Ectodermal cell (in vitro differentiated cells): Measurements from ENCODE around the gene ORAI3.

Experiments
- H3K27ac ChIP-seq: 2 replicates; pipeline ENCODE4 v1.7.0; 2013; ENCODE audit warnings: mild to moderate bottlenecking, low read depth, low read length; ENCODE audit not compliant: insufficient read depth, poor library complexity, severe bottlenecking
- H3K27me3 ChIP-seq: 2 replicates; pipeline ENCODE4 v1.7.0; 2013; ENCODE audit warnings: mild to moderate bottlenecking, low read length; ENCODE audit not compliant: insufficient read depth, control insufficient read depth, poor library complexity, severe bottlenecking
- H3K36me3 ChIP-seq: one replicate; pipeline ENCODE4 v1.7.0; 2013; ENCODE audit warnings: low read length; ENCODE audit not compliant: control insufficient read depth, insufficient read depth
- H3K4me1 ChIP-seq: one replicate; pipeline ENCODE4 v1.7.0; 2013; ENCODE audit warnings: low read length; ENCODE audit not compliant: control insufficient read depth, insufficient read depth
- H3K4me3 ChIP-seq: 2 replicates; pipeline ENCODE4 v1.7.0; 2013; ENCODE audit warnings: low read depth, low read length, control low read depth; ENCODE audit not compliant: insufficient read depth
- H3K9me3 ChIP-seq: 2 replicates; pipeline ENCODE4 v1.7.0; 2013; ENCODE audit warnings: mild to moderate bottlenecking, low read length, moderate library complexity; ENCODE audit not compliant: control insufficient read depth
- WGBS, 2 experiments: methylation state at CpG; one replicate each; pipeline ENCODE4 v1.1.7; 2013; ENCODE audit warnings: missing lambda C conversion rate in 2 of 2; 5-methylcytosine and 5-hydroxymethylcytosine counted together

The ORAI3 gene

GRCh38 chr16:31001507-31002249 is 52.8 kb downstream of the ORAI3 start:
- Histone ChIP-seq H3K27ac (no peak overlapping the region), H3K9me3 (no peaks in the 10 kb centered on the region), H3K27me3 (peaks cover 21% of the 10 kb centered on the region), H3K36me3 (no peaks in the 10 kb centered on the region), H3K4me1 (peaks cover 3% of the 10 kb centered on the region), H3K4me3 (no peak overlapping the region)
- WGBS, 2 experiments = 80 to 81% methylated on average over 16 of the region's 16 CpGs

- 90% methylated on average over 10 of the region's 10 CpGs for WGBS, 2 experiments
- Histone ChIP-seq H3K27me3 (peaks cover 15% of the 10 kb centered on the region), H3K27ac (no peak overlapping the region), H3K4me3 (no peak overlapping the region), H3K4me1 (no peaks in the 10 kb centered on the region), H3K9me3 (no peaks in the 10 kb centered on the region), H3K36me3 (no peaks in the 10 kb centered on the region)
These were observed 53.4 kb downstream of the ORAI3 start for GRCh38 chr16:31002250-31002700.

- WGBS, 2 experiments = 84 to 85% methylated on average over 9 of the region's 9 CpGs
- H3K27me3 ChIP-seq = peaks cover 9% of the 10 kb centered on the region
- H3K27ac ChIP-seq = no peak overlapping the region
- H3K4me1 ChIP-seq = no peaks in the 10 kb centered on the region
- H3K36me3 ChIP-seq = no peaks in the 10 kb centered on the region
- no peaks in the 10 kb centered on the region for H3K9me3 ChIP-seq
- no peak overlapping the region for H3K4me3 ChIP-seq
These were observed 54.0 kb downstream of the ORAI3 start for GRCh38 chr16:31002862-31003341.

DNA sequence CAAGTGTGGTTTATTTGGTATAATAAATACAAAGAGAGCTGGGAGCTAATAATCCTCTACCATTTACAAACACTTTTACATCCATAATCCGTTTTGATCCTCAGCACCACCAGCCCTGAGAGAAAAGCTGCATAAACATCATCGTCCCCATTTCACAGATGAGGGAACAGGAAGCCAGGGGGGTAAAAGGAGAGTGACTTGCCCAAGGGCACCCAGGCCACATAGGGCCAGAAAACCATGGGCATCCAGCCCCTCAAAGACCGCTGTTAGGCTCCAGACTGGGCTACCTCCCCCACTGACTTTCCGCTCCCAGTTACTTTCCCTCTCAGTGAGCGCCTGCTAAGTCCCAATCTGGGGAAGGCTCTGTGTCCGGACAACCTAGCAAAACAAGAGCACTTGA is 54.9 kb downstream of the ORAI3 start:
- H3K4me3 ChIP-seq = no peak overlapping the region
- no peaks in the 10 kb centered on the region for H3K4me1 ChIP-seq
- peaks cover under 1% of the 10 kb centered on the region for H3K27me3 ChIP-seq
- no peaks in the 10 kb centered on the region for H3K9me3 ChIP-seq
- WGBS, 2 experiments = 88 to 89% methylated on average over 6 of the region's 6 CpGs
- H3K27ac ChIP-seq = no peak overlapping the region
- H3K36me3 ChIP-seq = no peaks in the 10 kb centered on the region
